ENCODE data around the gene RNF180.

Gene RNF180, protein sequence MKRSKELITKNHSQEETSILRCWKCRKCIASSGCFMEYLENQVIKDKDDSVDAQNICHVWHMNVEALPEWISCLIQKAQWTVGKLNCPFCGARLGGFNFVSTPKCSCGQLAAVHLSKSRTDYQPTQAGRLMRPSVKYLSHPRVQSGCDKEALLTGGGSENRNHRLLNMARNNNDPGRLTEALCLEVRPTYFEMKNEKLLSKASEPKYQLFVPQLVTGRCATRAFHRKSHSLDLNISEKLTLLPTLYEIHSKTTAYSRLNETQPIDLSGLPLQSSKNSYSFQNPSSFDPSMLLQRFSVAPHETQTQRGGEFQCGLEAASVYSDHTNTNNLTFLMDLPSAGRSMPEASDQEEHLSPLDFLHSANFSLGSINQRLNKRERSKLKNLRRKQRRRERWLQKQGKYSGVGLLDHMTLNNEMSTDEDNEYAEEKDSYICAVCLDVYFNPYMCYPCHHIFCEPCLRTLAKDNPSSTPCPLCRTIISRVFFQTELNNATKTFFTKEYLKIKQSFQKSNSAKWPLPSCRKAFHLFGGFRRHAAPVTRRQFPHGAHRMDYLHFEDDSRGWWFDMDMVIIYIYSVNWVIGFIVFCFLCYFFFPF

DNA sequence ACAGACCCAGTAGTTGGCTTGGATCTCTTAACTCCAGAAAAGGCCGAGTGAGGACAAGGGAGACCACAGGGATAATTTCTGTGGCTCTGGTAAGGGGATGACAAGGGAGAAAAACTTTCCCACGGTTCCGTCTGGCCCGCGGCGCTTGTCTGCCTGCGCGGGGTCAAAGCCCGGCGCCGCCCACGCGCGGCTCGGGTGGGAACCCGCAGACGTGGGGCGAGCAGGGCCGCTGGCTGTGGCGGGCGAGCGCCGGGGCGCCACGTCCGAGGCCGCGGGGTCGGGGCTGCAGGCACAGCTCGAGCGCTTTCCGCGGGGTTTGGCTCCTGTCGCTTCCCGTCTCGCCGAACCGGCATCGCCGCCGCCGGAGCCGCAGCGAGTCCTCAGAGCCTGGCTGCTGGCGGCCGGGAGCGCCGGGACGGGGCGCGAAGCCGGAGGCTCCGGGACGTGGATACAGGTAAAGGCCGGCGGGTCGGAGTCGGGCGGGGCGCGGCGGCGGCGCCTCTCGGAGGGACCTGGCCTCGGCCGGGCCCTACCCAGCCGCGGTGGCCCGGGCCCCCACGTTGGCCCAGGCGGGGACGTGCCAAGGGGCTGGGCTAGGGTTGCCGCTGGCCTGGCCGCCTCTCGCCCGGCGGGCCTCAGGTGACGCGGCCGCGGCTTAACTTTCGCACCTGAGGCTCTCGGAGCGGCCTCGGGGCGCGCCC is at the start of gene RNF180:
TSS of gene RNF180 (plus strand) at position 344 of the 701 bp plus-strand sequence. CDS start 34,965 bp downstream, outside the sequence.
- DNase-seq: no peak

DNA sequence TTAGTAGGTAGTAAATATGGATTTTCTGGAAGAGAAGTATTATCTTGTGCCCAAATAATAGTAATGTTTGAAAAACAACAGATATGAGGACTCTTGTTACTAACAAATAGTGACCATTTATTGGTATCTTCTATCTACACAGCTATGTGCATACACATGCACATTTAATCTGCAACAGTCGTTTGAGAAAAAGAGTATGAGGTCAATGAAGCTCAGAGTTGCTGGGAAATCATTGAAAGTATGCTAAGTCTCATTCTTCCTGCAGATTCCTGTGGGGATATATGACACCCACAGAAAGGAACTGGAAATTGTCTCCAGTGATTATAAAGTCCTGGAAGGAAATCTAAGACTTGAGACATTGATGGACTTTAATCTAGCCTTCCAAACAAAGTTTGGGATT is 40.1 kb upstream of the RNF180 start:
- no peak for DNase-seq

DNA sequence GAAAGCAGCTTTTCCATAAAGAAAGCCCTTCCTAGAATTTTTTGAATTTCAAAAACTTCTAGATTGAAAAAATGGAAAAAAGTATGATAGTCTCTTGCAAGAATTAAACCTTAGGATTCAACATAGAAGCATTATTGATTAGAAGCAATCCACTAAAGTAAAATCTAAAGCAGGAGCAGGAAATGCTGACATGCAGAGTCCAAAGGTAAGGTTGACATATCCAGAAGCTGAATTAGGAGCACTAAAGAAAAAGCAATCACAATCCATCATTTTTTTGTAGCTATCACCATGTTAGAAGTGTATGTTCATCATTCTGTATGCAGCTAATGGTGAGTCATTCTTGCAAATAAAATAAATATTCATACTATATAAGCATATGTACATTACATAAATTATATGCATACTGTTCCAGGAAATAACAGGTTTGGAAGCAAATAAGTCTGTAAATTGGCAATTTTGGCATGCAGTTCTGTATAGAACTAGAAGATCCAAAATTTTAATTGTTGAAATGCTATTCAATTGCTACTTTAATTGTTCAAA is 39.4 kb upstream of the RNF180 start:
- no peak for DNase-seq

DNA sequence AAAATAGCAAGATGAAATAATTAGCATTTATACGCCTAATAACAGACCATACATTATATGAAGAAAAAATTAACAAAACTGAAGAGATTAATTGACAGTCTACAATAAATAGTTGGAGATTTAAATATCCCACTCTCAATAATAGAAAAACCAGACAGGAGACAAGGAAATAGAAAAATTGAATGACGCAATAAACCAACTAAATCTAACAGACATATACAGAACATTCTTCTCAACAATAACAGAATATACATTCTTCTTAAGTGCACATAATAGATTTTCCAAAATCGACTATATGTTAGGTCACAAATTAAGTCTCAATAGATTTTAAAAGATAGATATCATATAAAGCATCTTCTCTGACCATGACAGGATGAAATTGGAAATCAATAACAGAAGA is 25.6 kb upstream of the RNF180 start:
- DNase-seq: no peak

DNA sequence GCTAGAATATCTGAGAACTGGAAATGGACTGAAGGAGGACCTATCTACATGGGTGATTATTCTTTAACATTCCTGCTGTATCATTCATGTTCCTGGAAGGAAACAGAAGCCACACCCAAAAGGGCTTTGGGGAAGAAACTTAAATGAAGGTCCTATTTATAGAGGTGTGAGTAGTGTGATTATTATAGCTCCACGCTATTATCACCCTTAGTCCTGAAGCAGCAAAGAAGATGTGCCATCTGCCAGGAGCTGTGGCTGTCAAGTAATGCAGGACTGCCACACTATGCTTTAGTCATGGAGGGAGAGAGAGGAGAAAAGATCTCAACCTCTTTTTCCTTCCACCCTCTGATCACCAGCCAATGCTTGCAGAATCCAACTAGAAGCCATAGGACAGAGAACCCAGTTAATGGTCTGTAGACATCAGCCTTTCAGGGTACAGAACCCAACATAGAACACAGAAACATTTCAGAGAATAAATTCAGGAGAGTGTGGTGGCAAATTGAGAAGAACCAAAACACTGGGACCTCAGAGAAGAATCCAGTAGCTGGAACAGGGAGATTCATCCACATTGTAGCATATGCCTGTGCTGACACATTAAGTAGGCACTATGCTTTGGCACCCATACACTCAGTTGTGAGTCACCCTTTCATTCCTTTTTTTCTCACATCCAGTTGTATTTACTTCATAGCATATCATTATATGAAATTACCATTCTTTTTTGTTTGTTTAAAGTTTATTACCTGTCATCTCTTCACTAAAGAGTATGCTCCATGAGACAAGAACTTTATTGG is 21.0 kb upstream of the RNF180 start:
- DNase-seq: no peak

DNA sequence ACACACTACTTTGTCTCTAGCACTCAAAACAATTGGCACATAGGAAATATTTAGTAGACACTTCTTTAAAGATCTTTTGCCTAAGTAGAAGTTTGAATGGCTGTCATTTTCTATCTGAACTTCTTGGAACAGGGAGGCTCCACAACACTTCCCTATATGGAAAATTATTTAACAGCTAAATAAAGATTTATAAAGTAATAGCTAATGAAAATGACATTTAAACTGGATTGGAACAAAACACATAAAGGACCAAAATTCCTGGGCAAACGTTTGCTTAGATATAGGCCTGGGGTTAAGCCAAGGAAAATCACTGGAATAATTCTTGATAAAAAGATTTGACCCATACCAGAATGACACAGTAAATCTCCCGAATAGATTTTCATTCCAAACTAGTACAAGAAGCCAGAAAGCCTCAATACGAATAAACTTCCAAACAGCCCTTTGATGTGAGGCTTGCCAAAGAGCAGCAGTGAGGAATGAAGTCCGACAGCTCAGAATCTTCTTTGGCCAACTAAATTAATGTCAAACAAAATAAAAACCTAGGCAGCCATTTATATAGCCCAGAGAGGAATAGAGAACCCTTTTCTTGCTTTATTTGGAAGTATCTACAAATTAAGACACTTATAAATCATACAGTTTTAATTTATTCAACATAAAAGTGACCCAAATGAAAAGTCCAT is 20.3 kb upstream of the RNF180 start:
- DNase-seq: no peak

DNA sequence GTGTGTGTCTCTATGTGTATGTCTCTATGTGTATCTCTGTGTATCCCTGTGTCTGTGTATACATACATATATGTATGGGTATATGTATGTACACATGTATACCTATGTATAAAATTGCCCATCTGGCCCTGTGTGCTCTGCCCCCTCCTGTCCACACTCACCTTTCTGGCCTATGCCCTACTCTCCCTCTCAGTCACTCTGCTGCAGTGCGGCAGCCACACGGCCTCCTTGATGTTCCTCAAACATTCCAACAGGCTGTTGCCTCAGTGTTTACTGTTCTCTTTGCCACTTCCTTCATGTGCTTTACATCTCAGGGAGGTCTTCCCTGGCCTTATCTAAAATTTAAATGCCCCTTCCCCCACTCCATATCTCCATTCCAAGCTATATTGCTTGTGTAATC is 18.3 kb upstream of the RNF180 start:
- DNase-seq: no peak

DNA sequence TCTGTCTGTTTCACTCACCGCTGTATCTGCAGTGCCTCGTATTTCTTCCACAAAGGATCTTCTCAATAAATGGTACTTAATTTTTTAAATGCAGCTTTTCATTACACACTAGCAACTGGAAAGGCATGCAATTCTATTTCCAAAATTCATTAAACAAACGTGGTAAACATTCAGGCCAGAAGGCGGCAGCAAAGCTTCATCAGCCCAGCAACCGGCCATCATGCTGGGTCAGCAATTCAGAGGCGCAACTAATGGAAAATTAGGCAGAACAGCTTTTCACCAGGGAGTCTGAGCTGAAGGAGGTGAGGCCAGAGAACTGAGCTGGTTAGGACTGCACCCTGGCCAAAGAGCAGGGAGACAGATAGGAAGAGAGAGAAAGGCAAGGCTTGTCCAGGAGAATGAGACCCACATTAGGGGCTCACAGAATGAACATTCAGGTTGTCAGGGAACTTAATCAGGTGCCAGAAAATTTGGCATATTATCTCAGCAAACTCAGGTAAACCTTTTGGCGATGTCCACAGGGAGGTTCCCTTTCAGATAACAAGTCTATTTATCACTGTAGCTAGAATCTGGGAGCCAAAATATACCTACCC is 17.7 kb upstream of the RNF180 start:
- DNase-seq: no peak

DNA sequence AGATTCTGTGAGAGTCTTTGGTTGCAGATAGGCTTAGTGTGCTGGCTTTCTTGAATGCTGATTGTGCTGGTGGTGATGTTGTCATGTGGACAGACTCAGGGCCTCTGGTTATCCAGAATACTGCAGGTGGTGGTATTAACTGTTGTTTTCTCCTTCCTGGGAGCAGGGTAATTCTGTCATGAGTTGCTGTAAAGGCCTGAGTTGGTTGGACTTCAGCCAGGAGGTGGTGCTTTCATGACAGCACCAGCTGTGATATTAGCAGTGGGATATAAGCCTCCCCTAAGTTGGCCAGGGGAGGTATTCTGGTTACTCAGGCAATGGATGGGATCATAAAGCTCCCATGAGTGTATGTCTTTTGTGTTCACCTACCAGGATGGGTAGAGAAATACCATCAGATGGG is 16.4 kb upstream of the RNF180 start:
- no peak for DNase-seq

DNA sequence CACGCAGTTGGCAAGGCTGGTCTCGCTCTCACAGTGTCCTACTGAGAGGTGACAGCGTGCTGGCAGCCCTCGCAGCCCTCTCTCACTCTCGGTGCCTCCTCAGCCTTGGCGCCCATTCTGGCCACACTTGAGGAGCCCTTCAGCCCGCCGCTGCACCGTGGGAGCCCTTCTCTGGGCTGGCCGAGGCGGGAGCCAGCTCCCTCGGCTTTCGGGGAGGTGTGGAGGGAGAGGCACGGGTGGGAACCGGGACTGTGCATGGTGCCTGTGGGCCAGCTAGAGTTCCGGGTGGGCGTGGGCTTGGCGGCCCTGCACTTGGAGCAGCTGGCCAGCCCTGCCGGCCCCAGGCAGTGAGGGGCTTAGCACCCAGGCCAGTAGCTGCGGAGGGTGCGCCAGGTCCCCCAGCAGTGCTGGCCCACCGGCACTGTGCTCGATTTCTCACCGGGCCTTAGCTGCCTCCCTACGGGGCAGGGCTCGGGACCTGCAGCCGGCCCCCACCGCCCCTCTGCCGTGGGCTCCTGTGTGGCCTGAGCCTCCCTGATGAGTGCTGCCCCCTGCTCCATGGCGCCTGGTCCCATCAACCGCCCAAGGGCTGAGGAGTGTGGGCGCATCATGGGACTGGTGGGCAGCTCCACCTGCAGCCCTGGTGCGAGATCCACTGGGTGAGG is 15.7 kb upstream of the RNF180 start:
- no peak for DNase-seq

DNA sequence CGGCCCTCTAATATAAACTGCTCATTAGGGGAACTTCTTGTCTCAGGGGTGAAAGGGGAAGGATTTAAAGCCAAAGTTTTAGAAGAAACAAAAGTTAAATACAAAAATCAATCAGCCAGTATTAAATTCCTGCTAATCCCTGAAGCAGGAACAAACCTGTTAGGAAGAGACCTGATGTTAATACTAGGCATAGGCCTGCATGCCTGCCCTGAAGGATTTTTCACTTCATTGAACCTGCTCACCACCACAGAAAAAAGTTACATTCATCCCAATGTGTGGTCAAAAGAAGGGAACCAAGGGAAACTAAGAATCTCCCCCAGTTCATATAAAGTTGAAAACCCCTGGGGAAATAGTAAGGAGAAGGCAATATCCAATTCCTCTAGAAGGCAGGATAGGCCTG is 9.4 kb upstream of the RNF180 start:
- no peak for DNase-seq

DNA sequence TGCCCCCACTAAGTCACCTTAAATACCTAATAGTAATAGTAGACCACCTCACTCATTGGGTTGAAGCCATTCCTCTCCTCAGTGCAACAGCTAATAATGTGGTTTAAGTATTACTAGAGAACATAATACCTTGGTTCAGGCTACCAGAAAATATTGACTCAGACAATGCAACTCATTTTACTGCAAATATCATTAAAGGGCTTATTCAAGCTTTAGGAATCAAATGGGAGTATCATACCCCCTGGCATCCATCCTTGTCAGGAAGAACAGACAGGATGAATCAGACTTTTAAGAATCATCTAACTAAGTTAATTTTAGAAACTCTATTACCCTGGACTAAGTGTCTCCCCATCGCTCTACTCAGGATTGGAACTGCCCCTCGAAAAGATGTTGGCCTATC is 6.8 kb upstream of the RNF180 start:
- DNase-seq: no peak

DNA sequence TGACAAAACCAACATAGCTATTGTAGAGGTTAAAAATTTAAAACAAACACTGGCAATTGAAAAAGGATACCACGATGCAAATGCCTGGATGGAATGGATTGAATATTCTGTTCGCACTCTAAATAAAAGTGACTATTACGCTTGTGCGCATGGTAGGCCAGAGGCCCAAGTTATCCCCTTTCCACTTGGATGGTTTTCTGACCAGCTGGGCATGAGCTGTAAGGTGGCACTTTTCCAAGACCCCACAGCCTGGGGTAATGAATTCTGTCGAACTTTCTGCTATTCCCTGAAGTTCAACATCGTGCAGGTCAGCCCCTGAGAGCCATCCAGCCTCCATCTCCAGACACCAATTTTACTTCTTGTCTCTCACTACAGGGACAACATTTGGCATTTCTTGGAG is 5.4 kb upstream of the RNF180 start:
- no peak for DNase-seq

DNA sequence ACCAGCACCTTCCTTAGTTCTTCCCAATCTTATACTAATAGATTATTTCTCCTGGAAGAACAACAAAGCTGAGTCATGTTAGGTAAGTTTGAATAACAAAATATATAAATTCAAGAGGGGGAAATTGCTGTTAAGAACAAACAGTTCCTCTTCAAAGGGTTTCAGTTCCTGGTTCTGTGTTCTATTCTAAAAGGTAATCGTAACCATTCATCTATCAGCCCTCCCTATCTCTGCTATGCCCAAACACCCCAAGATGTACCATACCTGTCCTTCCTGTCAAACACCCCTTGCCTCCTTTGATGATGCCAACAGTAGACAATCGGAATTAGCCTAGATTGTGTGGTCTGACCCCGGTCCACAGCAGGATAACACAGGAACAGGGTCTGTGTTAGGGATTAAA is 4.2 kb upstream of the RNF180 start:
- DNase-seq: no peak

DNA sequence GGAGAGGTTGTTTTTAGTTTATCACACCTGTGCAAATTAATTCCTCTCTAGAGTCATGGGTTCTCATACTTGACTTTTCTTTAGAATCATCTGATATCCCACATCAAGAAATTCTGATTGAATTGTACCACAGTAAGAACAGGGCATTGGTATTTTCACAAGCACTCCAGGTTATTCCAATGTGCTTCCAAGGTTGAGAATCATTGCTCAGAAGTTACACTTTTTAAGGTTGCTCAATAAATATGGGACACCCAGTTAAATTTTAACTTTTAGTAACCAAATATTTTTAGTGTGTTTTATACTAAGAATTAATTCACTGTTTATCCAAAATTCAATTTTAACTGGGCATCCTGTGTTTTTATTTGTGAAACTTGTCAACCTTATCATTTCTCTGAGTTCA is 2.5 kb upstream of the RNF180 start:
- no peak for DNase-seq

DNA sequence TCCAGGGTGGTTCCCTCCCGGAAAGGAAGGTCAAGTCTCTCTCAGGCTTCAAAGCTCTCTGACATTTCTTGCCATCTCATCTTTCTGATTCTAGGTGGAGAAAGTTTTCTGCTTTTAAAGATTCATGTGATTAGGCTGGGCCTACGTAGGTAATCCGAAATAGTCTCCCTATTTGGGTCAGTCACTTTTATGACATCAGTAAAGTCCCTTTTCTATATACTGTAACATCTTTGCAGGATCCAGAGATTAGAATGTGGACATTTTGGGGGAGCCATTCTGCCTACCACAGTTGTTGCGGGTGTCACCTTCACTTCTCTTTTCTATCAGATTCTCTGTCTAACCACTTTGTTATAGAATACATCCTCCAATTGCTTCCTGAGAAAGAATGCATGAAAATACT is 1.9 kb upstream of the RNF180 start:
- DNase-seq: no peak

DNA sequence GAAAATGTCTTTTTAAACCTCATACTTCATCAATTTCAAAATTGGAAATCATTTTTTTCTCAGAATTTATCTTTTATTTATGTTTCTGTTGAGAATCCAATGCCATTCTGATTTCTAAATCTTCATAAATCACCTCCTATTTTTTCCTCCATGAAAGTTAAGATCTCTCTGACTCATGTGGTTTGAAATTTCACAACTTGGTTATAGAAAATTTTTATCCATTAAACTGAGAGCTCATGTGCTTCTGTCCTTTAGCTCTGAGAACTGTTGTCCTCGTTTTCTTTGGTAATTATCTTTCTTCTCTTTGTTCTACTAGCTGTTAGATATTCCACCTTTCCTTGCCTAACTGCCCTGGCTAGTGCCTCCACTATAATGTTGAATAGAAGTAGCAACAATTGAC is 1.5 kb upstream of the RNF180 start:
- no peak for DNase-seq

DNA sequence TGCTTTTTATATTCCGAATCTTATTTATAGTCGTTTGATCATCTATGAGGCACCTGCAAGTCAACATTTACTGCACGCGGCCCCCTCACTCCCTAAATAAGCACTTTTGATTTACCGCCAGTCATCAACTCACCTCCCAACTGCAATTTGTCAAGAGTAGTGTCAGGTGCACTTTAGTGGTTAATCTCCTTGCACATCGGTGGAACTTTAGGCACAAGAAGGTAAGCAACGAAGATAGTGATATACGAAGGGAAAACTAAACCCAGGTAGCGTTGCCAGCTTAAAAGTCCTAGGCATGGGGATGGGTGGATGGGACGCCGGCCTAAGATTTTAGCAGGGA is 513 bp upstream of the RNF180 start:
- DNase-seq: no peak

DNA sequence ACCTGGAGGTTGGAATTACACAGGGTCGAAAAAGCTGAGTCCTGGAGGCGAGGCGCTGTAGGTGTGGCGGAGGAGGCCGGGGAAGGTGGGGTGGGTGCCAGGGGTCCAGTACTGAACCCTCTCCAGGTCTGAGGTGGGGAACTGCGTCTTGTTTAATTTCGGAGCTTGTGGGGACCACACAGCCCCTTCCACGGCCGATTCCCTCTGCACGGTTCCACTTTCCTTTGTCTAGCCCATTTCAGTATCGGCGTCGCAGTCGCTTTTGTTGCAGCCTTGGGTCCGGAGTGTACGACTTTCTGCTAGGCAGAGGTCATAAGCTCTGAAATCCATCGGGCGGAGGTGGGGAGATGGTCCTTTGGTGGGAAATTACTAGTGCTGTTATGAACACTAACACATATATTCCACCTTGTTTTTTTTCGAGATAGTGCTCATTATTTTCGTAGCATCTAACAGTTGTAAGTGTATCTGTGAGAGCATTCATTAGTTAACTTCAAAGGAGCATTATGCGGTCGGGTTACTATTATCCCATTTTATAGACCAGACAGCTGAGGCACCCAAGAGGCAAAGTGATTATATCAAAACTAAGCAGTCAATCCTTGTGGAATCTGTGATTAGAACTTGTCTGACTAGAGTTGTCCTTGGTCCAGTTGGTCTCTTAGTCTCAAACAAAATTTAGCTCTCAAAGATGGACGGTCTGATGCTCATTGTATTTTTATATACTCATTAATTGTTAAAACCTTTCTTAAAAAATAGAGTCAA is 737 bp downstream of the RNF180 start:
- no peak for DNase-seq

DNA sequence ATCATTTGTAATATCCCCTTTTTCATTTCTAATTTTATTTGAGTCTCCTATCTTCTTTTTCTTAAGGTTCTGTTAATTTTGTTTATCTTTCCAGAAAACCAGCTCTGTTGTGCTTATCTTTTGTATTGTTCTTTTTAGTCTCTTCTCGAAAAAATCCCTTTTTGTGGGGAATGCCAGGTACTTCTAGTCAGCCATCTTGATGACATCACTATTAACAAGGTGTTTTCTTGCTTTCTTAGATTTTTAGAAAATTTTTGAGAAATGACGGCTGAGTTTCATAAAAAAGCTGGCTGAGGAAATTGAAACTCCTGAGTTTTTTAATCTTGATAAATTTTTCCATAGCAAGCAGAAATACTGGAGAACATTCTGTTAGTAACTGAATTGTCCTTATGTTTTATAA is 10.7 kb downstream of the RNF180 start:
- DNase-seq: no peak
